ENCODE measurements around the gene BCAS1.

GRCh38 chr20:54063580-54063979, 6.8 kb downstream of the BCAS1 start:
- TF ChIP-seq CTCF (IDR thresholded peaks at IDR 0.05; ENCODE audit: low read depth, low read length), result no peak
- TF ChIP-seq EZH2phosphoT487 (IDR thresholded peaks at IDR 0.05; ENCODE audit: low read depth), result no peak

Measured in OCI-LY3 (cell line).